HG02938 (cell line): ENCODE results near the gene TNNC1.

Experiments
- ATAC-seq: cut with Tn5 transposase; IDR thresholded peaks from one replicate; pipeline ENCODE4 v1.9.1; 2021; ENCODE audit warnings: mild to moderate bottlenecking, moderate library complexity; ENCODE audit not compliant: unreplicated experiment

Gene TNNC1

DNA sequence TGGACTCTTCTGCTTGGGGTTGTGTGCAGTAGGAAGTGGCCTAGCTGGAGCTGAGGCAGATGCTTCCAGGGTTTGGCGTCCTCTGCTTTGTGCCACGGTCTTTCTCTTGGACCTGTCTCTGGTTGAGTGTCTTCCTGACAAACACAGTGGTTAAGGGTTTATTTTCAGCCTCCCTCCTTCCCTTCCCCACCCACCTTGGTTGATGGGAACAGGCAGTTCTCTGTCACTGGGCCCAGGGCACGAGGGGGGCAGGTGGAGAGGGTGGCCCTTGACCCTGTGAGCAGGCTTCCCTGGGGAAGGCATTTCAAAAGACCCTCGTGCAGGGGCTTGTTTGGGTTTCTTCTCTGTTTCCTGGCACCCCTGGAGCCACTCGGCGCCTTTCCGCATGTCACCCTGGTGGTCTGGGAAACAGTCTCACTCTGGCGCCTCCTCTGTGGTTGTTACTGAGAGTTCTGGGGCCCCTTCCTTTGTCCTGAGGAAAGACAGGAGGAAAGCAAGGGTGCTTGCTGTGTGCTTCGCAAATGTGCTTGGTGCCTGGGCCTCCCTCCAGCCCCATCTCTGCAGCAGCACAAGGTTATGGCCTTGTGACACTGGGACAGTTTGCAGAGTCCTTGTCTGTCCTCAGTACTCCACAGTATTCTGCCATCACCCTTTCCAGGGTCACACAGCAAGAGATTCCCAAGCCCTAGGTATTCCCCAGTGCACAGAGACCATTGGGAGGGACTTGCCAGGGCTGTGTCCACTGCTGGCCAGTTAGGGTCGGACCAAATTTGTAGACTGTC is 31.0 kb upstream of the TNNC1 start:
- ATAC-seq, result no peak

DNA sequence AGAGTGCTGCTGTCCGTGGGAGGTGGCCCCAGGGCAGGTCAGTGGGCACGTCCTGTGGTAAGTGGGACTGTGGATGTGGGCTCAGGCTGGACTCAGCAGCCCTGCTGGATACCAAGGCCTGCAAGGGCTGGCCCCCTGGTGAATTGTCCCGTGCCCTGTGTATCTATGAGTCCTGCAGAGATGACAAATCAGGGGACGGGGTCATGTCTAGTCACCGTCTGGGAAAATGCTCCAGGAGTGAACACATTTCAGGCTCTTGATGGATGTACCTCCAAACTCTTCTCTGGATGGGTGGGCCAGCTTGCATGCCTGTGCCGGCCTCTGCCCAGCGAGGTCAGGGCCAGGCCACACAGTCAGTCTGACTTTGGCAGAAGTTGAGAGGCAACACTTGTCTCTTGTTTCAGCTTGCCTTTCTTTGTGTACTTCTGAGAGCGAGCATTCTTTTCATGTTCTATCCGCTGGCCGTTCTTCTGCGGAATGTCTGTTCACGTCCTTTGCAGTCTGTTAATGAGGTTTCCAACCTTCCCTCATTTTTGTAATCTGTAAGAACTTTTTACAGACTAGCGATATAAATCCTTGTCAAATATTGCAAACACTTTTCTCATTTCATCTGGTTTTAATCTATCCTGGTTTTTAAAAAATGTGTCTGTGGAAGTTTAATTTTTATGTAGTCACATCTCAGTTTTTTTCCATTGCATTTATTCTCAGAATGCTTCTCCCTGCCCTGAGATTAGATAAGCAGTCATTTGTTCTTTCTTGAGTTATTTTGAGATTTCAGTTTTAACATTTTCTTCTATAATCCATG is 29.9 kb upstream of the TNNC1 start:
- no peak for ATAC-seq

DNA sequence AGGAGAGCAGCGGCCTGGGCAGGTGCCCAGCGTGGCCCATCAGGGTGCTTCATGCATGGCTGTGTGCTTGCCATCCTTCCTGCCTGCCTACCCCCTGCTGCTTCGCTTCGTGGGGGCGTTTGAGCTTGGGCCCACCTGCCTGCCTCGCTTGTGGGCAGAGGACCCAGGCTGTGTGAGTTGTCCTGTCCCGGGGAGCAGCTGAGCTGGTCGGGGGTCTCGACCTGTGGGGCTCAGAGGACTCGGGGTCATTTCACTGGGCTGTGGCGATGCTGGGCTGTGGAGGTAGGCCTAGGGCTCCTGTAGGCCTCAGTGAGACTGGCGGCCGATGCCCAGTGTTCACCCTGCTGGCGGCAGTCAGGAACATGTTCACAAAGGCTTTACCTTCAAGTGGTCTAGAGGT is 29.2 kb upstream of the TNNC1 start:
- ATAC-seq, result no peak

DNA sequence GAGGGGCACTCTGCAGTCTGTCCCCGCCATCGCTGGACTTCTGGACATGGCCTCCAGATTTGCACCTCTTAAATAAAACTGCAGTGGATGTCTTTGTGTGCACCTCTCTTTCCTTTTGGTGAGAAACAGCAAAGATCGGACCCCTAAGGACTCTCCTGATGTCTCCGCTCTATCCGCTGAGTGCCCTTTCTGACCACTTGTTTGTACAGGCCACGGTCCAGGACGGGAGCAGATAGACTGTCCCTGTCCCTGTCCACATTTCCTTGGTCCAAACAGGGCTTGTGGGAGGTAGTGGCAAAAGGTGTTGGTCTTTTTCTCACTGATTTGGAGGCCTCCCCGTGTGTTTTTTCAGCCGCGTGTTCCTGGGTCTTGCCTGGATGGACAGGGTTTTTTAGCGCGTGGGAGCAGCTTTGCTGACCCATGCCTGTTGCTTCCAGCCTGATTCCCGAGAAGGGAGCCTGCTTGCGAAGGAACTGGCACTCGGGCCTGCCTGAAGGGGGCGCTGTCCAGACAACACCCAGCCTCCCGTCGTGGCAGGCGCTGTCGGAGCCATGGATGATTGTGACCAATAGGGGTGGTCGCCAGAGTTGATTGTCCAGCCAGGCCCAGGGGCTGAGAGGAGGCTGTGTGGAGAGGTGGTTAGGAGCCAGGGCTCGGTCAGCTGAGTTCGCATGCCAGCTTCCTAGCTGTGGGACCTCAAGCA is 28.1 kb upstream of the TNNC1 start:
- no peak for ATAC-seq

DNA sequence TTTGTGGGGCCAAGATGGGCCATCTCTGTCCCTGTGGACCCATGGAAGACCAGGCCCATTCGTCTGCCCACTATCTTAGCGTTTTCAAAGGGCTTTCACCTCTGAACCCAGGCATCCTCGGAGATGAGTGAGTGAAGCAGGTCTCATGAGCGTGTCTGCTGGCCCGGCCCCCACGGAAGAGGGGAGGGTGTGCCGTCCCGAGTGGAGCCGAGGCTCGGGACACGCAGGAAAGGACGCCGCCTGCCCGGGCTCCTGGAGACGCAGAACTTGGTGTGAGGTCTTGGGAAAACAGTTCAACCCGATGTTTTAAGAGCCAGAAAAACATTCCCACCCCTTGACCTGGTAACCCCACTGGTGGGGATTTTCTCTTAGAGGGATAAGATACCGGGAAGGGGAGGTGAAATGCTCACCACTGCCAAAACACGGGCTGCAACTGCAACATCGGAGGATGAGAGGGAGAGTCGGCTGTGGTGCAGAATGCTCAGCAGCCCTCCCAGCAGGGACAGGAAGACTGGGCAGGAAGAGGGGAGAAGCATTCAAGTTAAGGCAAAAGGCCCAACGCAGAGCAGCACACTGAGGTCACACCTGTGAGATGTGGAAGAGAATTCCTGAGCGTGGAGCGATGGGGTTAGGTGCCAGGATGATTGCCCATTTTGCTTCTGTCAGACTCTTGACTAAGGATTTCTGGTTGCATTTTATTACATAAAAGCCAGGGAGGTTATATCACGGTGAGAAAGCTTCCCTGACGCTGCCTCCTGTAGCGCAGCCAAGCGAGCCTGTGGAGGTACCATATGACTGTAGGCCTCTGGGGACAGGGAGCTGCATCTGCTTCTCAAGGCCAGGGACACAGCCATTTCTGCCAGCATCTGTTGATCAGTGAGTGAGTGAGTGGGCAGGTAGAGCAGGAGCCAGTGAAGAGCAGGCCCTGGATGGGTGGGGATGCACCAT is 27.2 kb upstream of the TNNC1 start:
- ATAC-seq, result no peak

DNA sequence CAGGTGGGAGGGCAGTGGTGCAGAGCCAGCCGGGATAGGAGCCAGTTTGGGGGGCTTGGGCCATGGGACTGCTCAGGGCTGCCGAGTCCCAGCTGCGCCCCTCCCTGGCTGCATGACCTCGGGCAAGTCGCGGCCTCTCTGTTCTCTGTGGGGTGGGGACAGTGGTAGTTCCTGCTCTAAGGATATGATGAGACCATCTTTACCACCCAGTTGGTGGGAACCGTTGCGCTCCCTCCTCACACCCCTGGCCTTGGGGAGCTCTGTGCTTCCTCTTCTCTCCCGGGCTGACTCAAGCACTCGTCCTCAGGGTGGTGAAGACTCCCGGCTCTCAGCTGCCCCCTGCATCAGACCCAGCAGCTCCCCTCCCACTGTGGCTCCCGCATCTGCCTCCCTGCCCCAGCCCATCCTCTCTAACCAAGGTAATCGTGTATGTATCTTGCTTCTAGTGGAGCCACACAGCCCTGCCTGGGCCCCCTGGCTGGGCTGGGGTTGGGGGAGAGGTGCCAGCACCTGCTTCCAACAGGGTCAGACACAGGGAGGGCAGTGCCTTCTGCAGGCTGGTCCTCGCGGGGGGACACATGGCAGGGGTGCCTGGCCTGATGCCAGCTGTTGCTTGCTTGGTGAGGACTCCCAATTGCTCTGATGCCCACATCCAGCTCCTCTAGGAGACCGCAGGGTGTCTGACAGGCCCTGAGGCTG is 26.2 kb upstream of the TNNC1 start:
- no peak for ATAC-seq

DNA sequence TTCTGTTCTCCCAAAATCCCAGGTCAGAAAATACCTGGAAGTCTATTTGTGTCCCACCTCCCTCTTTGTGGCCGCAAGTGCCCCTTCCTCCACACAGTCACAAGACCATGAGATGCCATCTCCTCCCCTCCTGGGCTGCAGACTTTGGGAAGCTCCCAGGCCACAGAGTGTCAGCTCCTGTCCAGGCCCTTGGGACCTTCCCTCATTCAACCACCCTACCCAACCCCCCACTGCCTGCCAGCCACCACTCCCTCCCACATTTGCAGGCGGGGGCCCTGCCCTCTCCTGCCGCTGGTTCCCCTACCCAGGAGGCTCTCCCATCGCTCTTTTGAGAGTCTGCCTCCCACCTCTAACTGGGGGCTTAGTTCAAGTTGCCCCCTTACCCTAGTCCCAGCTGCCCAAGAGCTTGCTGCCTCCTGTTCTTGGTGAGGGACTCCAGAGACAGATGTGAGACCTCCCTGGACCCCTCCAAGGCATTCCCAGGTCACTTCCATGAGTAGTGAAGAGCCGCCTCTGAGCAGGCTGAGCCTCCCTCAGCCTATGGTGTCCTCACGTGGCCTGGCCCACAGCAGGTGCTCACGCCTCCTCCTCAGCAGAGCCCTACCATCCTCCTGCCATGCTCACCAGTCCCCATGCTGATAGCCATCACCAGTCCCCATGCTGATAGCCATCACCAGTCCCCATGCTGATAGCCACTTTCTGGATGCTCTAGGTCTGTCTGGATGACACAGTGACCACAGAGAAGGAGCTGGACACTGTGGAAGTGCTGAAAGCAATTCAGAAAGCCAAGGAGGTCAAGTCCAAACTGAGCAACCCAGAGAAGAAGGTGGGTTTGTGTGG is 25.4 kb upstream of the TNNC1 start:
- no peak for ATAC-seq

DNA sequence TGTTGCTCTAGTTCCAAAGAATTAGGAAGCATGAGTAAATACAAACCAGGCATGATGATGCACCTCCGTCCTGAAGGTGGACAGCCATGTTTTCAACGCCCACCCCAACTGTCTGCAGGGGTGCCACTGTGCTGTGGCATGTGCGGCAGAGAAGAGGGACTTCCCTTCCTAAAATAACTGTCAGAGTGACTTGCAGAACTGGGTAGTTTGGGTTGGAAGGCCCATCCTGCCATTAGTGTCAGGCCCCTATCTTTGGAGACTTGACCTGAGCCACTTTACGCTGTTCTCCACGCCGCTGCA is 23.9 kb upstream of the TNNC1 start:
- ATAC-seq, result no peak

DNA sequence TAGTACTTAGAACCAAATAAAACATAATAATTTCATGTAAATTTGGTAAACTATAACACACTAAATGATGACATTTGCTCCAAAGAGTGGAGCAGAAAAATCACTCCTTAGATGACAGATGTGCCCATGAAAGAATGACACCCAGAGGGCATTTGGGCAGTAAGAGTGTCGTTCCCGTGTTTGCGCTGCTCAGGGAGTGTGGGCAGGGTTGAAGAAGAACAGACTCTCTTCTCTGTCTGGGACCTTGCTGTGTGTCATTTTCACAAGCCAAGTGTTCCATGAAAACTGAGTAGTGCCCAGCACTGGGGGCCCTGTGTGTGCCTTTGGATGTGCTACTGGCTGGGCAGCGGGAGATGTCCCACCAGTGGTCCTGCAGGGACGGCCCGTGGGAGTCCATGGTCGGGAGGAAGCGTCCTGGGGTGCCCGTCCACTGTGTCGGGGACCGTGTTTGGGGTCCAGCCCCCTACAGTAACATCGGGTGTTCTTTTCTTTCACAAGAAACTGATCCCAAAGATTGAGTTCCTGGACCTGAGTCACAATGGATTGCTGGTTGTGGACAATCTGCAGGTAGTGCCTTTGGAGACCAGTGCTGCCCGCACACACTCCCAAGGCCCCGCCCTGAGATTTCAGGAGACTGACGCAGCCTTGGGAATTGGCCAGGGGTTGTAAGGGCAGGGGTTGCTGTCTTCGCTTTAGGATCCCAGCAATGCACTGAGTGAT is 23.4 kb upstream of the TNNC1 start:
- ATAC-seq, result no peak

DNA sequence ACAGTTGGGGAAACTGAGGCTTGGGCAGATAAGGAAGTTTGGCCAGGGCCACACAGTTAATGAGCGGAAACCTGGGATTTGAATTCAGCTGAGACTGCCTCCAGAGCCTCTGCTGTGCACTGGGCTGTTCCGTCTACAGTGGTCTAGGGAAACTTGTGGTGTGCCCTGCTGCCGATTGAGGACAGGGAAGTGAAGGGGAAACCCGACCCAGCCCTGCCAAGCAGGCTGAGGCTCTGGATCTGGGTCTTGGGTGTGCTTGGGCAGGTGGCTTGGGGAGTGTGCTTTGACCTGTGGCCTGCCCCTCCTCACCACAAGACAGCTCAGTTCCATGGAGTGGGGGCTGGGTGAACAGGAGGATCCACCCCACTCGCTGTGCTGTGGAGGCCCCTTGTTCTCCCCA is 19.2 kb upstream of the TNNC1 start:
- no peak for ATAC-seq

DNA sequence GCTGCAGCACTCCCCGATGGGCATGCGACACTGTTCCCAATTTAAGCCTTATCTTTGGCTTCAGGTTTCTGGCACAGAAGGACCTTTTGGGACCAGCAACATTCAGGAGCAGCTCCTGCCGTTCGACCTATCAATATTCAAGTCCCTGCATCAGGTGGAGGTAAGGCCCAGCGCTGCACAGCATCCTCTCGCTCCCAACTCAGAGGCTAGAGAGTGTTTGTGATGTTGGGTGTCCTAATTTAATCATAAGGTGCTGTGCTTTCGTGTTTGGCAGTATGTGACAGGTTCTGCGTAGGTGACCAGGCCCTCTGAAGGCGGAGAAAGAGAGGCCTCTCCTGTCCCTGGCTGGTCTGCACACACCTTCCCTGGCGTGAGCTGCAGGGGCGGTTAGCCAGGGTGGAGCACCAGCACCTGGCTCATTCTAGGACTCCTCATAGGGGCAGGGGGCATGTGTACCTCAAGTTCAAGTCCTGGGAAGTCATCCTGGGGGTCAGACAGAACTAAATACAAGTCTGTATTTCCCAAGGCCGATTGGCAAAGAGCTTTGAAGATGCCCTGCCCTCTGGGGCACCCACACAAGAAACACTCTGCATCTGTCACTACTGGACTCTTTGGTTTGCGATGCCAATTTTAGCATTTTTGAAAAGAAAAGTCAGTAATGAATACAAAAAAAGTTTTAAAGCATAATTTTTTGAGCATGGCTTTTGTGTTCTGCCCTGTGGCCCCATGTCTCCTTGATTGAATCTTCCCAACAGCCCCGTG is 18.6 kb upstream of the TNNC1 start:
- no peak for ATAC-seq

DNA sequence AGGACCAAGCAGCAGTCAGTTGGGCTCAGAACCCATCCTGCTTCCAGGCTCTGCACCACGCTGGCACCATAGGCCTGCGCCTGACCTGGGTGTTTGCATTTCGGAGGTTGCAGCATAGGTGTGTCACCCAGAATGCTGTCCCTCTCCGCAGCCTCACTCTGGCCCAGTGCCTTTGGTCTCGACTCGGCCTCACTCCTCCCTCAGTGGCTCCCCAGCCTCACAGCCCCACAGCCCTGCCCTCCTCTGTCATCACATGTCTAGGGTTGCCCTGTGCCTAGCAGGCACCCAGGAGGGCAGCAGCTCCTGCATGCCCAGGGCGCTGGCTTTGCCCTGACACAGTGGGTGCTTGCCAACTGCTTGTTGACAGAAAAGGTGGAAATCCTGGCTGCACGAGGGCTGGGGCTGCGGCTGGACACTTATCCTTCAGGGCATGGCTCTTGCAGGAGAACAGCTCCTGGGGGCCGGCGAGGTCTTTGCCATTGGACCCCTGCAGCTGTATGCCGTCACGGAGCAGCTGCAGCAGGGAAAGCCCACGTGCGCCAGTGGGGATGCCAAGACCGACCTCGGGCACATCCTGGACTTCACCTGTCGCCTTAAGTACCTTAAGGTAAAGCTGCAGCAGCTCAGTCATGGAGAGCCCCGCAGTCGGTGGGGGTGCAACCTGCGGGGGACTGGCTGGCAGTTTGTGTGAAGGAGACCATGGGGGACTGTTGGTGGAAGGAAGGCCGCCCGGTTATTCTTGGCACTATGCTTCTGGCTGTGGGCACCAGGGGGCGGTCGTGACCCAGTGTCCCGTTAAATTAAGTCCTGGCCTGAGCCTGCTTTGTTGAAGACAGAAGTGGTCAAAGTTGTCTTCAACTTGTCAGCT is 17.8 kb upstream of the TNNC1 start:
- ATAC-seq, result no peak

DNA sequence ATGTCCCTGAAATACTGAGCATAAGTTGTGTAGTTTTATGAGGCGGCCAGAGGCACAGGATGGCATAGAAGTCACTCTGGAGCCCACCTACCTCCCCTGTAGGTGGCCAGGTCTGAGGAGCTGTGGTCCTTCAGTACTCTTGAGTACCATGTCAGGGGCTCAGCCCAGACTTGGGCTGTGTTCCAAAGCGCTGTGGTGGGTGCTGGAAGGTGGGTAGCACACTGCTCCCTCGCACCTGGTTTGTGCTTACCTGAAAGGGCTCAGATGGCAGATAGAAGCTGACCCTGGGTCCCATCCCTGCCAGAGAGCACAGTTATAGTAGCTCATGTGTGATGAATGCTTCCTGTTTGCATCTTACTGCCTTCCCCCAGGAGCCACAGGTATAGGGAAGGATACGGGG is 17.1 kb upstream of the TNNC1 start:
- ATAC-seq, result no peak

DNA sequence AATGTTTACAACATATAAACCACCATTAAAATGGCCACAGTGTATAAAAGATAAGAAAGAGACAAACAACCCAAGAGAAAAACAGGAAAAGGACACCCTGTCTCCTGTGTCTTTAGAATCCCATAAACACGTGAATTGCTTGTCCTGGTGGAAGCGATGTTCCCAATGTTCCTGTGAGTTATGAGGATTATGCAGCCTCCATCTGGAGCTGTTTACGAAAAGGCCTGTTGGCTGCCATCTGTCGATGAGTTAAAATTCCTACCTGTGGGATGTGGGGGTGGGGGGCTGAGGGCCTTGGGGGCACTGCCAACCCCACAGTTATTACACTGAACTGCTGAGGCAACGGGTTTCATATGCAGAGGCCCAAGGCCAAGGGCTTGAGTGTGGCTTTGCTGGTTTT is 15.2 kb upstream of the TNNC1 start:
- ATAC-seq, result no peak

DNA sequence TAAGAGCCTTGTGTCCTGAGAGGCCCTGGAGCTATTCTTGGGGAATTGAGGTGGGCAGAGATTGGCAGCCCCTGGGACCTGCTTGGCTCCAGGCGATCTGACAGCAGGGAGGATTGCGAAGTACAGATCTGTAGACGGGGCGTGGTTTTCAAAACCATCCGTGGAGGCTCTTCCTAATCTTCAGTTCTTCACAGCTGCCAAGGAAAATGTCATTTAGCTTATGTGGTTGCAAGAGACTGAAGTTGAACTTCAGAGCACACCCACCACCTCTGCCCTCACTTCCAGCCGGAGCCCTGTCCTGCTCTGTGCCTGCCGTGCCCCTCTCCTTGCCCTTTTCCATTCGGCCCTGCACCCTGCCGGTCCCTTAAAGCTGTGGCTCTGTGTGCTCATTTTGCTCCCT is 14.5 kb upstream of the TNNC1 start:
- no peak for ATAC-seq

DNA sequence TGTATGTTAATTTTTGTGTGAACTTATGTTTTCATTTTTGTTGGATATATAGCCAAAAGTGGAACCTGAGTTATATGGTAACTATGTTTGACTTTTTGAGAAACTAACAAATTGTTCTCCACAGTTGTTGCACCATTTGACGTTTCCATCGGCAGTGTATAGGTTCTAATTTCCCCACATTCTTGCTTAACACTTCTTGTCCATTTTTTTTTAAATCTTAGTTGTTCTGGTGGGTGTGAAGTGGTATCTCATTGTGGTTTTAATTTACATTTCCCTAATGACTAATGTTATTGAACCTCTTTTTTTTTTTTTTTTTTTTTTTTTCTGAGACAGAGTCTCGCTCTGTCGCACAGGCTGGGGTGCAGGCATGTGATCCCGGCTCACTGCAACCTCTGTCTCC is 9.6 kb upstream of the TNNC1 start:
- ATAC-seq, result no peak

DNA sequence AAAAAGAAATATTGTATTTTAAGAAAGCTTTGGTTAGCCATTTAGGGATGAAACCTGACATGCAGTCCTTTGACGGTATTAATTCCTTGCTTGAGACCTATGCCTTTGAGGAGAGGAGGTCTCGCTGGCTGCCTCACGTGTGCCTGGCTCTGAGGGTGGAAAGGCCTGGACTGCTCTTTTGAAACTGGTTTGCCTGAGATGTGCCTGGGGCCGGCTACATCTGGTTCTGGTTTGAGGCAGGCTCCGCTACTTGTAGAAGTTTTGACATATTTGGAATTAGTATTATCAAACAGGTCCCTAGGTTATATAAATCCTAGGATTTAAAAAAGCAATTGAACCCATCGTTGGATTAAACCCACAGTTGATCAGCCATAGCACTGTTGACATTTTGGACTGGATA is 8.0 kb upstream of the TNNC1 start:
- no peak for ATAC-seq
